Lower leg skin (tissue), 3 donors: Measurements from ENCODE around the gene NR6A1.

ENCODE experiments used
- POLR2A ChIP-seq, 2 donors: fragments of 450-650 bp; IDR thresholded peaks; one replicate each; pipeline ENCODE4 v1.6.1; 2016 to 2017; ENCODE audit warnings: antibody characterized with exemption in 2 of 2, mild to moderate bottlenecking in 1 of 2, moderate library complexity in 1 of 2
- TF ChIP-seq, protein P1 (sequence below), 3 donors: fragments of 450-650 bp; IDR thresholded peaks; one replicate each; pipeline ENCODE4 v1.5.1; 2016; ENCODE audit warnings: antibody characterized with exemption in 3 of 3, mild to moderate bottlenecking in 3 of 3, moderate library complexity in 2 of 3

DNA sequence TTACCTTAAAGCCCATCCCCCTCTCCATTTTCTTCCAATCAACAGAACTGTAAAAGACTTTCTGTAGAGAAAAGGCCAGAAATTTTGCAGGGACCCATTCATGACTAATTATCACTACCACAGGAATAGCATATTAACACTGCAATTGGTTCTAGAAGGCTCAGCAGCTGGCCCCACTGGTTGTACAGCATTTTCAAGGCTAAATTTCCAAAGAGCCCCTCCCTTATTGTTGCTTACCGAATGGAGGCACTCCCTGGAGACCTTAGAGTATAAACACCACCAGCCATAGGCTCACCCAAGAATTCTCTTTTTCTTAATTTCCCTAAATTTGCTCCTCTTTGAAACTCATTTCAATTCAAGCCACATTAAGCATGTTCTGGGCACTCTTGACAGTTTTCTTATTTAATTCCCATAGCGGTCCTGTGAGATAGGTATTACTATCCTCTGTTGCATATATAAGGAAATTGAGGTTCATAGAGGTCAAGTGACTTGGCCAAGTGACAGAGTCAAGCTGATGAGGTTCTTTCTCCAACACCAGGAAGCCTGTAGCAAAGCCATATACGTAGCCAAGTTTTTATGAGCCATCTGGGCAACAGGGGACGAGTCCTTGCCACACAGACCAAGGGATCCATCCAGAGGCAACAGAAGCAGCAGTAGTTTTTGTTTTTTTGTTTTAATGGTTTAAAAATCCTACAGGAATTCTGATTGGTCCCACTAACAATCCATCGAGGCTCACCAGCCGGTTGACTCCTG, 180.0 kb downstream of the NR6A1 start:
- TF ChIP-seq, protein P1, sequence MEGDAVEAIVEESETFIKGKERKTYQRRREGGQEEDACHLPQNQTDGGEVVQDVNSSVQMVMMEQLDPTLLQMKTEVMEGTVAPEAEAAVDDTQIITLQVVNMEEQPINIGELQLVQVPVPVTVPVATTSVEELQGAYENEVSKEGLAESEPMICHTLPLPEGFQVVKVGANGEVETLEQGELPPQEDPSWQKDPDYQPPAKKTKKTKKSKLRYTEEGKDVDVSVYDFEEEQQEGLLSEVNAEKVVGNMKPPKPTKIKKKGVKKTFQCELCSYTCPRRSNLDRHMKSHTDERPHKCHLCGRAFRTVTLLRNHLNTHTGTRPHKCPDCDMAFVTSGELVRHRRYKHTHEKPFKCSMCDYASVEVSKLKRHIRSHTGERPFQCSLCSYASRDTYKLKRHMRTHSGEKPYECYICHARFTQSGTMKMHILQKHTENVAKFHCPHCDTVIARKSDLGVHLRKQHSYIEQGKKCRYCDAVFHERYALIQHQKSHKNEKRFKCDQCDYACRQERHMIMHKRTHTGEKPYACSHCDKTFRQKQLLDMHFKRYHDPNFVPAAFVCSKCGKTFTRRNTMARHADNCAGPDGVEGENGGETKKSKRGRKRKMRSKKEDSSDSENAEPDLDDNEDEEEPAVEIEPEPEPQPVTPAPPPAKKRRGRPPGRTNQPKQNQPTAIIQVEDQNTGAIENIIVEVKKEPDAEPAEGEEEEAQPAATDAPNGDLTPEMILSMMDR (IDR thresholded peaks at IDR 0.05): no peak
- TF ChIP-seq POLR2A (IDR thresholded peaks at IDR 0.05): no peak
